ENCODE data around the gene DLGAP3. TPM values are rescaled to one million over a fixed set of nuclear protein-coding genes. Genes with fewer than 3 reads are reported as not detected.

DLGAP3 gene
- polyA plus RNA-seq, 2 of the 4 experiments (the other 2 are of a cell fraction) = 0.05 TPM; not detected in 1

DNA sequence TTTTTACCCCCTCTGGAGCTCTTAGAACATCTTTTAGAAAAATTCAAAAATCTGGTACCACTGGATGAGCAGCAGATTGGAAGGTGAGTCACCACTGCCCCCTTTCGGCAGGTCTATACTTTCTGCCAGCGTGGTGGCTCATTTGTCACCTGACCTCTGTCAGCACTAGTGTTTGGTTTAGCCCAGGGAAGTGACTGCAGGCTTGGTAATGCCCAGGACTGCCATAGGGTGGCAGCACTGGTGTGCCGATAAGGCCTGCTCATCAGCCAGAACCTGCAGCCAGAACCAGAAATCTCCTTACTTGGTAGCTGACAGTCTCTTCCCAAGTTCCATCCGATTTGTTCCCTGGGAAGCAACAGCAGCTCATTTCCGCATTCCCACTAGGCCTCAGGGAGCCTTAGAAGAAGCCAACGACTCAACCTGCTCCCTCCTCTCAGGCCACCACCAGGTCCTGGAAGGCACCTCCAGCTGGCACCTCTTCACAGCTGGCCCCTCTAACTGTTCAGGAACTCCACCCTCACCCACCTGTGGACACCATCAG lies 76.7 kb downstream of the DLGAP3 start:
- no peaks in the 10 kb centered on the region for H3K4me1 ChIP-seq
- no peak for FAIRE-seq
- no peak overlapping the region for H3K4me3 ChIP-seq
- peak; percentile 86 to 93 for DNase-seq (ENCODE audit: low read depth in 1 of 2, low spot score in 1 of 2)
- ChIA-PET CTCF (interaction anchor here (0.6 to 4.5 kb wide), 30 partner anchors 8 to 921 kb away, joined by 3 to 45 read pairs (median 5); partner anchors contain the start of gene GJB4), POLR2A (no interaction called here)
- WGBS (ENCODE audit: missing lambda C conversion rate) = 16% methylated on average over 5 of the region's 6 CpGs
- TF ChIP-seq MAFK (IDR thresholded peaks at IDR 0.05; ENCODE audit: partially characterized antibody) (no peak), CHD2 (IDR thresholded peaks at IDR 0.05; ENCODE audit: low read length, partially characterized antibody) (no peak), FOSL2 (IDR thresholded peaks at IDR 0.05) (no peak), FOSL2 (CRISPR knock-in tag; IDR thresholded peaks at IDR 0.05) (peak; percentile 32; the same call in 1 of the 2 replicates), ZNF302 (CRISPR knock-in tag; IDR thresholded peaks at IDR 0.05) (no peak), HES2 (IDR thresholded peaks at IDR 0.05) (no peak), RFX5 (IDR thresholded peaks at IDR 0.05) (no peak), CBX8 (IDR thresholded peaks at IDR 0.05) (no peak), RAD21 (conservative IDR thresholded peaks at IDR 0.05 in 1 of 2, IDR thresholded peaks at IDR 0.05 in 1 of 2) (peak; percentile 66 to 68), SMC3 (IDR thresholded peaks at IDR 0.05) (peak; percentile 55), CTCF (IDR thresholded peaks at IDR 0.05) (peak; percentile 82), HEYL (CRISPR knock-in tag; IDR thresholded peaks at IDR 0.05) (no peak), NFE2L2 (conservative IDR thresholded peaks at IDR 0.05; ENCODE audit: low read length) (no peak), POLR2AphosphoS2 (conservative IDR thresholded peaks at IDR 0.05; ENCODE audit: low read length) (no peak), USF2 (IDR thresholded peaks at IDR 0.05) (peak; percentile 71), TP53 (CRISPR knock-in tag; IDR thresholded peaks at IDR 0.05) (no peak), RARB (CRISPR knock-in tag; IDR thresholded peaks at IDR 0.05) (no peak), ZFP36 (IDR thresholded peaks at IDR 0.05; ENCODE audit: borderline replicate concordance, partially characterized antibody) (peak; percentile 29)
- TF ChIP-seq, protein P1, sequence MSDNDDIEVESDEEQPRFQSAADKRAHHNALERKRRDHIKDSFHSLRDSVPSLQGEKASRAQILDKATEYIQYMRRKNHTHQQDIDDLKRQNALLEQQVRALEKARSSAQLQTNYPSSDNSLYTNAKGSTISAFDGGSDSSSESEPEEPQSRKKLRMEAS (IDR thresholded peaks at IDR 0.05) = peak; percentile 41; the same call in 1 of the 2 replicates
- H3K4me2 ChIP-seq = no peak overlapping the region
- no peaks in the 10 kb centered on the region for H3K9me3 ChIP-seq
- ATAC-seq = peak; percentile 99 to 100
- no peak overlapping the region for H3K27ac ChIP-seq

GRCh38 chr1:34851431-34852105 lies 77.9 kb downstream of the DLGAP3 start:
- Histone ChIP-seq H3K4me1 (no peaks in the 10 kb centered on the region), H3K4me2 (no peak overlapping the region), H3K9me3 (no peaks in the 10 kb centered on the region), H3K27ac (no peak overlapping the region), H3K4me3 (no peak overlapping the region)
- no peak for ATAC-seq
- ChIA-PET POLR2A (no interaction called here), CTCF (interaction anchor here (1.0 to 4.5 kb wide), 12 partner anchors 7 to 92 kb away, joined by 3 to 45 read pairs (median 8); partner anchors contain the start of gene GJB4)
- WGBS (ENCODE audit: missing lambda C conversion rate) = 86% methylated on average over 12 of the region's 13 CpGs
- no peak for DNase-seq (ENCODE audit: low read depth in 1 of 2, low spot score in 1 of 2)
- no peak for FAIRE-seq
- TF ChIP-seq ZFP36 (IDR thresholded peaks at IDR 0.05; ENCODE audit: borderline replicate concordance, partially characterized antibody) = no peak
- TF ChIP-seq REST (IDR thresholded peaks at IDR 0.05) = no peak
- TF ChIP-seq MAZ (IDR thresholded peaks at IDR 0.05; ENCODE audit: borderline replicate concordance, low read depth, low read length) = no peak
- no peak for TF ChIP-seq ZC3H11A (IDR thresholded peaks at IDR 0.05)

Measured in A549 (cell line).